Measurements from ENCODE around the gene PSIP1. TPM values are rescaled to one million over a fixed set of nuclear protein-coding genes. Genes with fewer than 3 reads are reported as not detected.
A peak's percentile ranks its signal among the peaks of the same experiment; 100 is the strongest.
"Not testable (repeated sequence)": the region's sequence is repeated elsewhere in the genome, so short reads cannot be mapped to it uniquely, and the experiment has no call there.

Gene PSIP1
- total RNA-seq, 2 donors from 2014 or later = 124 to 159 TPM

GRCh38 chr9:15475923-15476536 lies 34.7 kb downstream of the PSIP1 start:
- no peak for DNase-seq (ENCODE audit: low spot score in 2 of 2)
- ATAC-seq = no peak
- Mint-ChIP-seq H3K27ac (no peak overlapping the region), H3K36me3 (peaks cover 5 to 6% of the 10 kb centered on the region in 2 donors), H3K9me3 (no peaks in the 10 kb centered on the region)

DNA sequence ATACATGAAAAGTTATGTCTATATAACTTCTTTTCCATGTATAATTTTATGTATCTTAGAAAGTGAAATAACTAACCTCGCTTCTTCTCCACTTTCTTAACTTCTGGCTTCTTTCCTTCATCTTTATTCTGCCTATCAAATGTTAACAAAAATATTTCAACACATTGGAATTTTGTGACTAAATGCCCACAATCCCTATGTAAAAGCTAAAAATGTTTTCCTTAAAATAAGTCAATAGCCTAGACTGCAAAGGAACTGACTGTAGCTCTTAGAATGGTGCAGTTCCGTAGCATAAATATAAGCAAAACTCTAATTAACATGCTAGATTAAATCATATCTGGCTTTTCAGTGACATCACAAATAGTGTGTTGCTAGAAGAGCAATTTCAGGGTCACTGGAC lies 40.9 kb downstream of the PSIP1 start:
- Mint-ChIP-seq H3K9me3 (no peaks in the 10 kb centered on the region), H3K36me3 (peaks cover 10 to 30% of the 10 kb centered on the region in 2 donors), H3K27ac (no peak overlapping the region)
- ATAC-seq (no peak), DNase-seq (ENCODE audit: low spot score in 2 of 2) (no peak)

DNA sequence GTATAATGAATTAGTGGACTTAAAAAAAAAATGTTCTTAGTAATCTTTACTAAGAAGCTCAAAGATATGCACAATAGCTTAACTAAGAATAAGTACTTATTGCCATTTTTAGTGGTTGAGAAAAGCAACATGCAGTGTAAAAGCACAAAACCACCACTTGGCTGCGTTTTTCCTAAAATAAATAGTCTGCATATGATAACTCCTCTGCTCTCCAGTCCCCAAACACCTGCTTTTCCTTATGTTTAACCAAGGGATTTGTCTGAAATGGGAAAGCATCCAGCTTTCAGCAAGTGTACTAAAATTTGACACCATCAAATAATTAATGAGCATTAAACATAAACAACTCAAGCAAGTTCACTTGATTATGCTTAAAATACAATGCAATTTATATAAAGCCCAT lies 41.4 kb downstream of the PSIP1 start:
- H3K36me3 Mint-ChIP-seq = peaks cover 10 to 30% of the 10 kb centered on the region in 2 donors
- H3K9me3 Mint-ChIP-seq = no peaks in the 10 kb centered on the region
- DNase-seq (ENCODE audit: low spot score in 2 of 2) (no peak), ATAC-seq (no peak)
- H3K27ac Mint-ChIP-seq = no peak overlapping the region

GRCh38 chr9:15468145-15468544 lies 42.6 kb downstream of the PSIP1 start:
- Mint-ChIP-seq H3K36me3 (peaks cover 4 to 30% of the 10 kb centered on the region in 2 donors), H3K27ac (no peak overlapping the region), H3K9me3 (no peaks in the 10 kb centered on the region)
- DNase-seq (ENCODE audit: low spot score in 2 of 2) (no peak), ATAC-seq (no peak)

GRCh38 chr9:15461601-15462000 lies 49.2 kb downstream of the PSIP1 start:
- Mint-ChIP-seq H3K27ac (peak overlapping the region in 1 of 2 donors; percentile 87), H3K9me3 (no peaks in the 10 kb centered on the region), H3K36me3 (peaks cover under 1 to 18% of the 10 kb centered on the region in 2 donors)
- no peak for DNase-seq (ENCODE audit: low spot score in 2 of 2)
- ATAC-seq = no peak

DNA sequence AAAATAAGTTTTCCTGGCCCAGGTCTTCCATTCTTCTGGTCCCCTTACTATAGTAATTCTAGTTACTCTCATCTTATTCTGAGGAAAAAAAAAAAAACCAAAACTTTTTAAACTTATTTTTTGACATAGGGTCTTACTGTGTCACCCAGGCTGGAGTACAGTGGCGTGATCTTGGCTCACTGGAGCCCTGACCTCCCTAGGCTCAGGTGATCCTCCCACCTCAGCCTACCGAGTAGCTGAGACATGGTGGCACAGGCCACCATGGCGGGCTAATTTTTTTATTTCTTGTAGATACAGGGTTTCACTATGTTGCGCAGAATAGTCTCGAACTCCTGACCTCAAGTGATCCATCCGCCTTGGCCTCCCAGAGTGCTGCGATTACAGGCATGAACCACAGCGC lies 49.7 kb downstream of the PSIP1 start:
- no peak for ATAC-seq
- DNase-seq (ENCODE audit: low spot score in 2 of 2) = no peak
- Mint-ChIP-seq H3K27ac (no peak overlapping the region), H3K9me3 (no peaks in the 10 kb centered on the region), H3K36me3 (peaks cover 0 to 13% of the 10 kb centered on the region in 2 donors)

GRCh38 chr9:15453956-15454355 lies 56.8 kb downstream of the PSIP1 start:
- Mint-ChIP-seq H3K27ac (peak overlapping the region in 1 of 2 donors; percentile 41), H3K36me3 (peaks cover 0 to 19% of the 10 kb centered on the region in 2 donors), H3K9me3 (no peaks in the 10 kb centered on the region)
- ATAC-seq (no peak), DNase-seq (ENCODE audit: low spot score in 2 of 2) (no peak)

DNA sequence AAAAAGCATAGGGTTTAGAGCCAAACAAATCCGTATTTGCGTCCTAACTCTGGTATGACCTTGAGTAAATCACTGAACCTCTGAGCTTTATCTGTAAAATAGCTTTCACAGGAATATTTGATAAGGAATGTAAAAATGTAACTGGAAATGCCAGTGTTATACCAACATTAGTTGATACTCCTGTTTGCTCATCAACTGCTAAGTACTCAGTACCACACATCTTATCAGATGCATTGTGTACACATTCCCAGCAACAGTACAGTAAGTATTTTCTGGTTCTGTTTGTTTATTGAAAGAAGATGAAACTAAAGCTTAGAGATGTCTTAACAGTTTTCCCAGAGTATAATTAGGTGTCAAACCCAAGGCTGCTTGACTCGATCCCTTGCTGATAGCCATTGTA lies 66.6 kb downstream of the PSIP1 start:
- no peak for DNase-seq (ENCODE audit: low spot score in 2 of 2)
- H3K9me3 Mint-ChIP-seq = peaks cover 0 to 6% of the 10 kb centered on the region in 2 donors
- peaks cover 15 to 52% of the 10 kb centered on the region in 2 donors for H3K36me3 Mint-ChIP-seq
- H3K27ac Mint-ChIP-seq = no peak overlapping the region
- no peak for ATAC-seq

GRCh38 chr9:15442264-15442663 lies 68.5 kb downstream of the PSIP1 start:
- not testable (repeated sequence) for ATAC-seq; DNase-seq (ENCODE audit: low spot score in 2 of 2); H3K9me3 Mint-ChIP-seq; H3K27ac Mint-ChIP-seq
- peaks cover 10 to 46% of the 10 kb centered on the region in 2 donors for H3K36me3 Mint-ChIP-seq

DNA sequence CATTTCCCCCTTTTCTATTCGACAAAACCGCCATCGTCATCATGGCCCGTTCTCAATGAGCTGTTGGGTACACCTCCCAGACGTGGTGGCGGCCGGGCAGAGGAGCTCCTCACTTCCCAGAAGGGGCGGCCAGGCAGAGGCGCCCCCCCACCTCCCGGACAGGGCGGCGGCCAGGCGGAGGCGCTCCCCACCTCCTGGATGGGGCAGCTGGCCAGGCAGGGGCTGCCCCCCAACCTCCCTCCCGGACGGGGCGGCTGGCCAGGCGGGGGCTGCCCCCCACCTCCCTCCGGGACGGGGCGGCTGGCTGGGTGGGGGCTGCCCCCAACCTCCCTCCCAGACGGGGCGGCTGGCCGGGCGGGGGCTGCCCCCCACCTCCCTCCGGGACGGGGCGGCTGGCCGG lies 68.9 kb downstream of the PSIP1 start:
- H3K36me3 Mint-ChIP-seq = peaks cover 9 to 47% of the 10 kb centered on the region in 2 donors
- not testable (repeated sequence) for H3K9me3 Mint-ChIP-seq; ATAC-seq; H3K27ac Mint-ChIP-seq; DNase-seq (ENCODE audit: low spot score in 2 of 2)

DNA sequence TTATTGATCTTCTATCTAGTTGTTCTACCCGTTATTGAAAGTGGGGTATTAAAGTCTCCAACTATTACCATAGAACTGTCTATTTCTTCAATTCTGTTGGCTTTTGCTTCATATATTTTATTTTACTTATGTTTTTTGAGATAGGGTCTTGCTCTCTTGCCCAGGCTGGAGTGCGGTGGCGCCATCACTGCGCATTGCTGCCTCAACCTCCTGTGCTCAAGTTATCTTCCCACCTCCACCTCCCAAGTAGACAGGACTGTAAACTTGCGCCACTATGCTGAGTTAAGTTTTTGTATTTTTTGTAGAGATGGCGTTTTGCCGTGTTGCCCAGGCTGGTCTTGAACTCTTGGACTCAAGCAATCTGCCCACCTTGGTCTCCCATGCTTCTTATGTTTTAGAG lies 71.9 kb downstream of the PSIP1 start:
- ATAC-seq (no peak), DNase-seq (ENCODE audit: low spot score in 2 of 2) (no peak)
- Mint-ChIP-seq H3K9me3 (peaks cover 0 to 6% of the 10 kb centered on the region in 2 donors), H3K27ac (no peak overlapping the region), H3K36me3 (peaks cover 26 to 66% of the 10 kb centered on the region in 2 donors)

- no peaks in the 10 kb centered on the region for H3K9me3 Mint-ChIP-seq
- no peak for ATAC-seq
- DNase-seq (ENCODE audit: low spot score in 2 of 2) = no peak
- peaks cover 17 to 51% of the 10 kb centered on the region in 2 donors for H3K36me3 Mint-ChIP-seq
- H3K27ac Mint-ChIP-seq = no peak overlapping the region
These were observed 77.1 kb downstream of the PSIP1 start for GRCh38 chr9:15433661-15434060.

GRCh38 chr9:15433191-15433590 lies 77.6 kb downstream of the PSIP1 start:
- peaks cover 17 to 56% of the 10 kb centered on the region in 2 donors for H3K36me3 Mint-ChIP-seq
- ATAC-seq = no peak
- DNase-seq (ENCODE audit: low spot score in 2 of 2) = no peak
- no peak overlapping the region for H3K27ac Mint-ChIP-seq
- no peaks in the 10 kb centered on the region for H3K9me3 Mint-ChIP-seq

- H3K9me3 Mint-ChIP-seq = no peaks in the 10 kb centered on the region
- DNase-seq (ENCODE audit: low spot score in 2 of 2) (no peak), ATAC-seq (no peak)
- H3K36me3 Mint-ChIP-seq = peaks cover 13 to 46% of the 10 kb centered on the region in 2 donors
- H3K27ac Mint-ChIP-seq = peak overlapping the region in 1 of 2 donors; percentile 25
These were observed 79.6 kb downstream of the PSIP1 start for GRCh38 chr9:15430920-15431844.

GRCh38 chr9:15427702-15428101 lies 83.1 kb downstream of the PSIP1 start:
- not testable (repeated sequence) for H3K27ac Mint-ChIP-seq; H3K9me3 Mint-ChIP-seq; DNase-seq (ENCODE audit: low spot score in 2 of 2); ATAC-seq
- H3K36me3 Mint-ChIP-seq = peaks cover 12 to 48% of the 10 kb centered on the region in 2 donors

- H3K27ac Mint-ChIP-seq = no peak overlapping the region
- peaks cover 12 to 47% of the 10 kb centered on the region in 2 donors for H3K36me3 Mint-ChIP-seq
- no peaks in the 10 kb centered on the region for H3K9me3 Mint-ChIP-seq
- DNase-seq (ENCODE audit: low spot score in 2 of 2) = no peak
- no peak for ATAC-seq
These were observed 84.8 kb downstream of the PSIP1 start for GRCh38 chr9:15426019-15426418.

DNA sequence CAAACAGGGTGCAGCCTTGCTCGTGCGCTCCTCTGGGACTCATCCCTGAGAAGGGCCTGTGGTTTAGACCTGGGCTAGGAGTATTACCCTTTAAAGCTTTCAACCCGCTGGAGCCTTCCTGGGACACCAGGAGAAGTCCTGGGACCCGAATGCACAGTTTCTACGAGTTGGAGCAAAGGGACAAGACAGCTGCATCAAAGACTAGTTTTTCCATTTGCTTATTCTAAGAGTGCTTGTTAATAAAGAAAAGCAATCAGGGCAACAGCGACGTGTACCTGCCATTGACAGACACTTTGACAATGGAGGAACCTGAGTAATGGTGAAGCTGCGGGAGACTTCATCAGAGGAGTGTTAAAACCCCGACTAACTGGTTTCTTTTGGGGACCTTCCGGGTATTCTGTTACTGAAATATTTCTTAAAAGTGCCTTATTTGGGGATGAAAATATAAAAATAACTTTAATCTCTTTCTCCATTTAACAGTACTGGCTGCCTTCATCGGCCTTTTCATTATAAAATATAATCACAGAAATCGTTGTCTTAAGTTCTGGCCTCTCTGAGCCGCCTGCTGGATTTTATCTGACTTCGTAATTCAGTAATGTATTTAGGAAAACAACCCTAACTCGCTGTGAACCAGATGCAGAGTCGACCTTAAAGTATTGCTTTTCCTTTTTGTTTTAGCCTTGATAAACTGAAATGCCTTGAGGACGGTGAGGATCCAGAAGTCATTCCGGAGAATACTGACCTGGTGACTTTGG lies 87.4 kb downstream of the PSIP1 start:
- Mint-ChIP-seq H3K9me3 (no peaks in the 10 kb centered on the region), H3K27ac (peak overlapping the region; percentile 88 to 90), H3K36me3 (peaks cover 12 to 36% of the 10 kb centered on the region in 2 donors)
- ATAC-seq = peak; percentile 11 to 27
- DNase-seq (ENCODE audit: low spot score in 2 of 2) = no peak

Measured in activated naive CD4-positive, alpha-beta T cell treated with anti-CD3 and anti-CD28 coated beads, Interleukin-2, amount 50 U/mL, for 72 hours (primary cell).